ENCODE results near the gene SLC4A1AP.

Gene SLC4A1AP

DNA sequence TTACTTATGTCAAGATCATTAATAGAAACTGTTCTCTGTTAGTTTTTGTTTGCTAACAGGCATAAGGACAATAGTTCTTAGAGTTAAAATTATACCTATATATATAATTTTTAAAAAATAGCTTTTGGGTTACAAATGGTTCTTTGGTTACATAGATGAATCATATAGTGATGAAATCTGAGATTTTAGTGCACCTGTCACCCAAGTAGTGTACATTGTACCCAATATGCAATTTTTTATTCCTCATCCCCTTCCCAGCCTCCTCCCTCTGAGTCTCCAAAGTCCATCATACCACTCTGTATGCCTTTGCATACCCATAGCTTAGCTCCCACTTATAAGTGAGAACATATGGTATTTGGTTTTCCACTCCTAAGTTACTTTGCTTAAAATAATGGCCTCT lies 26.4 kb downstream of the SLC4A1AP start:
- peaks cover 43% of the 10 kb centered on the region for H3K36me3 ChIP-seq (ENCODE audit: insufficient read depth, low read length)
- no peak overlapping the region for H3K4me3 ChIP-seq (ENCODE audit: low read length)
- no peaks in the 10 kb centered on the region for H3K27me3 ChIP-seq (ENCODE audit: insufficient read depth, low read length)
- no peaks in the 10 kb centered on the region for H3K4me1 ChIP-seq (ENCODE audit: insufficient read depth, low read length)
- no peaks in the 10 kb centered on the region for H3K9me3 ChIP-seq (ENCODE audit: low read length)
- H2AFZ ChIP-seq (ENCODE audit: low read depth, low read length): no peak overlapping the region

DNA sequence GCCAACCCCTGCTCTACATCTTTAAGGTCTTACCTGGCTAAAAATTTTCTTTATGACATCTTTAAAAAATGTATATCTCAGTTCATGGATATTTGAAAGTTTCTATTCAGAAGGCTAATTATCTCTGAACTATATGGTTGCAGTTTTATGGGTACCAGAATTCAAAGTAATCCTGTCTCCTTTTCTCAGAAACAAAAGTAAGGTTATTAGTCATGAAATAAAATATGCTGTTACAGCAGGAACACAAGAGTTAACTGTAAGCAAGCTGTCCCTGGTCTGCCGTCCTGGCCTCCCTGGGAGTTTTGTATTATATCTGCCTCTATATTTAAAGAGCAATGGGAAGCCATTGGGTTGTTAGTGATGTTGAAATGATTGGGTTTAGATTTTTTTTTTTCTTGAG lies 34.0 kb downstream of the SLC4A1AP start:
- Histone ChIP-seq H3K4me3 (ENCODE audit: low read length) (no peak overlapping the region), H3K36me3 (ENCODE audit: insufficient read depth, low read length) (peaks cover 21% of the 10 kb centered on the region), H2AFZ (ENCODE audit: low read depth, low read length) (no peak overlapping the region), H3K9me3 (ENCODE audit: low read length) (no peaks in the 10 kb centered on the region), H3K4me1 (ENCODE audit: insufficient read depth, low read length) (peaks cover 7% of the 10 kb centered on the region), H3K27me3 (ENCODE audit: insufficient read depth, low read length) (no peaks in the 10 kb centered on the region)

DNA sequence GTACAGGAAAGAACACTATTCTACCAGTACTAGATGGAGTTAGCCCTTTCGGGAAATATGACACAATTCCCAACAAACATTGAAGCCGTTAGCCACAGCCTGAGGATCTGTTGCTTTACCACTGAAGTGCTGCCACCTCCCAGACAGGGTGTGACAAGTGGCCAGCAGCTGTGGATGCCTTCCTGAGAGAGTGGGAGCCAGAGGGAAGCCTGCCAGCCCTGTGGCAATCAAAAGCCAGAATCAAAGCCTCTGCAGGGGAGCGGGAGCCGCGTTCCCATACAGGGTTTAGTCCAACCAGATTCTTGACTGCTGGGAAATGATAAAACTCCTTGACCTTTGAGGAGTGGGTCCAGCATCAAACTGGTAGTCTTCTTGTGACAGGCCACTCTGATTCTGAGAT lies 38.0 kb downstream of the SLC4A1AP start:
- Histone ChIP-seq H3K27me3 (ENCODE audit: insufficient read depth, low read length) (no peaks in the 10 kb centered on the region), H3K36me3 (ENCODE audit: insufficient read depth, low read length) (peaks cover under 1% of the 10 kb centered on the region), H3K4me1 (ENCODE audit: insufficient read depth, low read length) (peaks cover 9% of the 10 kb centered on the region), H3K9me3 (ENCODE audit: low read length) (no peaks in the 10 kb centered on the region), H3K4me3 (ENCODE audit: low read length) (no peak overlapping the region), H2AFZ (ENCODE audit: low read depth, low read length) (no peak overlapping the region)

DNA sequence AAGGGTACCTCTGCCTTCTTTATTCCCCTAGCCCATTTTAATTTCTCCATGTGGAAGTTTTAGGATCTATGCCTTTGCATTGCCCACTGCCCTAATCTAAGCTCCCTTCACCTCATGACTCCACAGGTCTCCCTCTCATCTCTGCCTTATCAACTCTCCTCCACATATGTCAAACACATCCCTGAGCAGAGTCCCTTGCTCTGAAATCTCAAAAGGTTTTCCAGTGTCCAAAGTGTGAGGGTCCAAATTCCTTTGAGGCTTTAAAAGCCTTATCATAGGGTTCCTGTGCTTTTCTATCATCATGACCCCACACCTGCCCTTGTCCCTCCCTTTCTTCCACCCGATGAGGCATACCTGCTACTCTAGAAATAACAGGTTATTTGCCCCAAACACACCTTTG lies 38.6 kb downstream of the SLC4A1AP start:
- Histone ChIP-seq H2AFZ (ENCODE audit: low read depth, low read length) (no peak overlapping the region), H3K4me3 (ENCODE audit: low read length) (no peak overlapping the region), H3K4me1 (ENCODE audit: insufficient read depth, low read length) (peaks cover 9% of the 10 kb centered on the region), H3K36me3 (ENCODE audit: insufficient read depth, low read length) (no peaks in the 10 kb centered on the region), H3K27me3 (ENCODE audit: insufficient read depth, low read length) (no peaks in the 10 kb centered on the region), H3K9me3 (ENCODE audit: low read length) (no peaks in the 10 kb centered on the region)

DNA sequence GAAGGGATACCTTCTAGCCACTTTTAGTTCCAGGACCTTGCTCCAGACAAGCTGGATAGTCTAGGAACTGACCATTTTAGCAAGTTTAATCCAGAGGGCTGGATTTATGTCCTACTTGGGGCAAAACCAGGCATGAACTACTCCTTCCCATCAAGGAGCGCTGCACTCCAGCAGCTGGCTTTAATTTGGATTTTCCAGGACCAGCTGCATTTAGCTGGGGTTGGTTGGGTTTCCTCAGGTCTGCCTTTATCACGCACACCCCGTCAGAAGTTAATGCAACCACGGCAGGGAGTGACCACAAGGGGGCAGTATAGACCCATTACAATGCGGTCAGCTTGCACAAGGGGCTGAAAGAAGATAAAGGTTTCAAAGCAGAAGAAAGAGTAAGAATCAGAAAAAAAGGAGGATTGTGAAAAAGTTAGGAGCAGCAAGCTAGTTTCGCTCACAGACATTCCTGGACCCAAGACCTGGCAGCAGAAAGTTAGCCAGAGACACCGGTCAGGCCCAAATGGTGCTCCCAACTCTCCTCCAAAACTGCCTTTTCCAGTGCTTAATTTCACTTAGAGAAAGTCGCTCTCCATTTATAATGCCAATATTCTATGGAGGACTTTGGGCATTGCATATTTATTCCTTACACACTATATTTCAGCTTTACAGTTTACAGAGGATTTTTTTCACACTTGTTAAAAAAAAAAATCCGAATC lies 40.1 kb downstream of the SLC4A1AP start:
- Histone ChIP-seq H3K27me3 (ENCODE audit: insufficient read depth, low read length) (no peaks in the 10 kb centered on the region), H2AFZ (ENCODE audit: low read depth, low read length) (no peak overlapping the region), H3K4me3 (ENCODE audit: low read length) (no peak overlapping the region), H3K4me1 (ENCODE audit: insufficient read depth, low read length) (peaks cover 9% of the 10 kb centered on the region), H3K9me3 (ENCODE audit: low read length) (no peaks in the 10 kb centered on the region), H3K36me3 (ENCODE audit: insufficient read depth, low read length) (no peaks in the 10 kb centered on the region)

DNA sequence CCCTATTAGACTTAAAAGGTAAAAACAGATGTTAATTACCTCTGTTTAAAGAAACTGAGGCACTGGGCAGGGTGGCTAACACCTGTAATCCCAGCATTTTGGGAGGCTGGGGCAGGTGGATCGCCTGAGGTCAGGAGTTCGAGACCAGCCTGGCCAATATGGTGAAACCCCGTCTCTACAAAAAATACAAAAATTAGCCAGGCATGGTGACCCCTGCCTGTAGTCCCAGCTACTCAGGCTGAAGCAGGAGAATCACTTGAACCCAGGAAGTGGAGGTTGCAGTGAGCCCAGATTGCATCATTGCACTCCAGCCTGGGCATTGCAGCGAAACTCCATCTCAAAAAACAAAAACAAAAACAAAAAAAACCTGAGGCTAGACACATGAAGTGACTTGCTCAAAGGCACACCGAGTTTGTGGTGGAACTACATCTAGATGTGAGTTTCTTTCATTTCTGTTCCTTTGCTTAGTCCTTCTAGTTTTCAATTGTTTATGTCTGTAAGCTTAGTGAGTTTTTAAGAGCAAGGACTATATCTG lies 40.7 kb downstream of the SLC4A1AP start:
- Histone ChIP-seq H2AFZ (ENCODE audit: low read depth, low read length) (no peak overlapping the region), H3K4me3 (ENCODE audit: low read length) (no peak overlapping the region), H3K9me3 (ENCODE audit: low read length) (no peaks in the 10 kb centered on the region), H3K4me1 (ENCODE audit: insufficient read depth, low read length) (peaks cover 9% of the 10 kb centered on the region), H3K27me3 (ENCODE audit: insufficient read depth, low read length) (no peaks in the 10 kb centered on the region), H3K36me3 (ENCODE audit: insufficient read depth, low read length) (no peaks in the 10 kb centered on the region)

DNA sequence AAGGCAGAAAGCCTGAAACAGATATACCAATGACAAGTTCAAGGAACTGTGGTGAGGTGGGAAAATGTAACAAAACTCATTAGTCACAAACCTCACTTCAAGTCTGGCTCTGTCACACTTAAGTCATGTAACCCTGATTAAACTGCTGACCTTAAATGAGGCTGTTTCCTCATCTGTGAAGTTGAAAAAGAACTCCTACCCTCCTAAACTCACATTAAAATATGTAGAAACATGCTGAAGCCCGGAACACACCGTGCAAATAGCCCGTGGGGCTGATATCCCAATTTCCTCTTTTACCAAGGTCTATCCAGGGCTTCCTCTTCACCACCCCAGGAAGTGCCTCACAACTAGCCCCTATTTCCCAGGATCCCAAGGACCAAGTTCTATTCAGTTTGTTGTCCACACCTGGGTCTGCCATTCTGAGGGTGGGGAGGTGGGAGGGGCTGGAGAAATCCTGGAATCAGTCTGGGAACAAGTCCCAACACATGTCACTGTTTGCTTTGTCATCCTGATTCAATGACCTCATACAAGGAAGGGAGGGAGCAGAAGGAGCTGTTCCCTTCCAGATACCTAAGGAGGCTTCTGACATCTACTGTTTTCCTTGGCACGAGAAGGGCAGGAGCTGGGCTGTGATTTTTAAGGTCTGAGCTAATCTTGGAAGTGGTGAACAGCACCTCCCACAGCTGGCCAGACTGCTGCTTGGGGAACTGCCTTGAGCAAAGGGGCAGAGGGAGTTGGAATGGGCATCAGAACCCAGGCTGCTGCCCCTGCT lies 42.3 kb downstream of the SLC4A1AP start:
- Histone ChIP-seq H3K4me1 (ENCODE audit: insufficient read depth, low read length) (peaks cover 9% of the 10 kb centered on the region), H2AFZ (ENCODE audit: low read depth, low read length) (no peak overlapping the region), H3K9me3 (ENCODE audit: low read length) (no peaks in the 10 kb centered on the region), H3K27me3 (ENCODE audit: insufficient read depth, low read length) (no peaks in the 10 kb centered on the region), H3K36me3 (ENCODE audit: insufficient read depth, low read length) (no peaks in the 10 kb centered on the region), H3K4me3 (ENCODE audit: low read length) (no peak overlapping the region)

DNA sequence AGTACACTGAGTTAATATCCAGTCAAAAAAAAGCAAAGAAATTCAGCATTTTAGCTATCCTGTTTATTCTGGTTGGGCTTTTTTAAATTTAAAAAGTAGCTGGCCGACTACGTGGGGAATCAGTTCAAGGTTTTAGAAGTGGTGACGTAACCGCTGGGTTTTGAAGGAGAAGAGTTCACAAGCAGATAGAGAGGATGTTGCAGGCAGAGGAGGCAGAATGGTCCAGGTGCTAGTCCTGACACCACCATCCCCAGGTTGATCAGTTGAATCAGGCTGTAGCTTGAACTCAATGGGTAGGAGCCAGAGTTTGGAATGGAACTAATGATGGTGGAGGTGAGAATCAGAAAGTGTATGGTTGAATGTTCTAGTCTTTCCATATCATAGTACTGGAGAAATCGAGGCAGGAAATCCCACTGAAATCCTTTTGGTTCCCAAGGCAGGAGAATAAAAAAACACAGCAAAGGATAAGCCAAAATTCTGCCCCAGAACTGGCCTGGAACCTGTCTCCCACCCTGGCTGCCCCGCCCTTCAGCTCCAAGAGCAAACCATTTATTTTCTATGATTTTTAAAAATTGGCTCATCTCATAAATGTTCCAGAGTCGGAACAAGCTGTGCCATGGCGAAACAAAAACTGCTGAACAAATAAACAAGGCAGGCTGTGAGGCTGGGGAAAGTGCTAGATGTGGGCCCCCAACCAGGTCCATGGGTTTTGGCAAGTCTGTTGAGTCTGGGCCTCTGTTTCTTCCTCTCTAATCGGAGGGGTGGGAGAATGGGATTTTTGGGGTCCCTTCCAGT lies 44.0 kb downstream of the SLC4A1AP start:
- peaks cover 2% of the 10 kb centered on the region for H3K4me1 ChIP-seq (ENCODE audit: insufficient read depth, low read length)
- no peak overlapping the region for H2AFZ ChIP-seq (ENCODE audit: low read depth, low read length)
- H3K36me3 ChIP-seq (ENCODE audit: insufficient read depth, low read length): no peaks in the 10 kb centered on the region
- no peak overlapping the region for H3K4me3 ChIP-seq (ENCODE audit: low read length)
- H3K27me3 ChIP-seq (ENCODE audit: insufficient read depth, low read length): no peaks in the 10 kb centered on the region
- no peaks in the 10 kb centered on the region for H3K9me3 ChIP-seq (ENCODE audit: low read length)

DNA sequence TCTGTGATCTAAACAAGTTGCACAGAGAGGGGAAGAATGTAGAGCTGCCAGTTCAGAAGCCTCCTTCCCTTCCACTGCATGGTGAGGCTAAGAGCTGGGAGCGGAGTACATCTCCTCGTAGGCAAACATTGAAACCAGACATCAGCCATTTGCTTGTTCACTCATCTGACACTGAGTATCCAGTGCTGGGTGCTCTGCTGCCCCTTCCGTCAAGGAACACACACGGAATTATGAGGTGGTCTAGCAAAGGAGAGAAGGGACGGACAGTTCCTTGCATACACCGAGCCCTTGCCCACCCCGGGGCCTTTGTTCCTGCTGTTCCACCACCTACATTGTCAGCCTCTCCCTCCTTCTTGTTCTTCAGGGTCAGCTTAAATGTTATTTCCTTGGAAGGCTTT lies 44.6 kb downstream of the SLC4A1AP start:
- Histone ChIP-seq H3K4me3 (ENCODE audit: low read length) (no peak overlapping the region), H3K27me3 (ENCODE audit: insufficient read depth, low read length) (peaks cover 3% of the 10 kb centered on the region), H2AFZ (ENCODE audit: low read depth, low read length) (no peak overlapping the region), H3K36me3 (ENCODE audit: insufficient read depth, low read length) (no peaks in the 10 kb centered on the region), H3K9me3 (ENCODE audit: low read length) (no peaks in the 10 kb centered on the region), H3K4me1 (ENCODE audit: insufficient read depth, low read length) (peaks cover 2% of the 10 kb centered on the region)

DNA sequence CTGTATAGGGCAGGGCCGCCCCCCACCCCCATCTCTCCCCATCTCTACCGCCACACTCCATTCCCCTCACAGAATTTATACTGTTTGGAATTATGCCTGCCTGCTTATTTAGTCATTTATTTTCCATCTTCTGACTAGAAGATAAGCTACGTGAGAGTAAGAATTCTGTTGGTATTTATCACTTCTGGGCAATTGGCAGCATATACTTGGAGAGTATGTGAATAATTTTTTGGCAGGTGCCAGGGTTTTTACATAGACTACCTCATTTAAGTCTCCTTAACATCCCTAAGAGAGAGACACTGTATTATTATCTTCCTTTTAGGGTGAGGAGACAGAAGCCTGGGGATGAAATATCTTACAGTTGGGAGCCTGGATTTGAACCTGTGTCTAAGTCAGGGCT lies 45.0 kb downstream of the SLC4A1AP start:
- no peak overlapping the region for H2AFZ ChIP-seq (ENCODE audit: low read depth, low read length)
- H3K27me3 ChIP-seq (ENCODE audit: insufficient read depth, low read length): peaks cover 3% of the 10 kb centered on the region
- no peak overlapping the region for H3K4me3 ChIP-seq (ENCODE audit: low read length)
- no peaks in the 10 kb centered on the region for H3K9me3 ChIP-seq (ENCODE audit: low read length)
- no peaks in the 10 kb centered on the region for H3K36me3 ChIP-seq (ENCODE audit: insufficient read depth, low read length)
- peaks cover 2% of the 10 kb centered on the region for H3K4me1 ChIP-seq (ENCODE audit: insufficient read depth, low read length)

DNA sequence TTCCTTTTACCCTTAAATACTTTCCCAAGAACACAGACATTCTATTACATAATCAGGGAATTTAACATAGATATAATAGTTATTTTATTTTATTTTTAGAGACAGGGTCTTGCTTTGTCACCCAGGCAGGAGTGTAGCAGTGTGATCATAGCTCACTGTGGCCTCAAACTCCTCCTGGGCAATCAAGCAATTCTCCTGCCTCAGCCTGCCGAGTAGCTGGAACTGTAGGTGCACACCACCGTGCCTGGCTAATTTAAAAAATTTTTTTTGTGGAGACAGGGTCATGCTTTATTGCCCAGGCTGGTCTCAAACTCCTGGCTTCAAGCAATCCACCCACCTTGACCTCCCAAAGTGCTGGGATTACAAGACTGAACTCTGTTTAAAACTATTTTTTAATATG lies 45.6 kb downstream of the SLC4A1AP start:
- no peaks in the 10 kb centered on the region for H3K36me3 ChIP-seq (ENCODE audit: insufficient read depth, low read length)
- no peak overlapping the region for H2AFZ ChIP-seq (ENCODE audit: low read depth, low read length)
- no peak overlapping the region for H3K4me3 ChIP-seq (ENCODE audit: low read length)
- H3K27me3 ChIP-seq (ENCODE audit: insufficient read depth, low read length): peaks cover 5% of the 10 kb centered on the region
- no peaks in the 10 kb centered on the region for H3K4me1 ChIP-seq (ENCODE audit: insufficient read depth, low read length)
- no peaks in the 10 kb centered on the region for H3K9me3 ChIP-seq (ENCODE audit: low read length)

DNA sequence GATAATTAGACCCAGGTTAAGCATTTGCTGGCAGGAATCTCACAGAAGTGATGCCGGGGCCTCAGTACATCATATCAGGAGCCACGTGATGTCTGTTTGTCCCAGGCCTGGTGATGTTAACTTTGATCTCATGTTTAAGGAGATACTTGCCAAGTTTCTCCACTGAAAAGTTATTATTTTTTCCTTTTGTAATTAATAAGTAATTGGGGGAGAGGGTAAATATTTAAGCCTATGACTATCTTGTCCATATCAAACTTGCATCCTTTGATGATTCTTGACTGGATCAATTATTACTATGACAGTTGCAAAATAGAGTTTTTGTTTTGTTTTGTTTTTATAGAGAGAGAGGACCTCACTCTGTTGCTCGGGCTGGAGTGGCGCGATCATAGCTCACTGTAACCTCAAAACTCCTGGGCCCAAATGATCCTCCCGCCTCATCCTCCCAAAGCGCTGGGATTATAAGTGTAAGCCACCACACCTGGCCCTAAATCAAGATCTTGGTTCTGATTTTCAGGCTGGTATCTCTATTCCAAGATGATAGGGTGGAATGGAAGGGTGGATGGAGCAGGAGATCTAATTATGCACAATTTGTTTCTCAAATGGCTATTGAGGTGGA lies 46.4 kb downstream of the SLC4A1AP start:
- no peaks in the 10 kb centered on the region for H3K36me3 ChIP-seq (ENCODE audit: insufficient read depth, low read length)
- no peaks in the 10 kb centered on the region for H3K9me3 ChIP-seq (ENCODE audit: low read length)
- H3K4me1 ChIP-seq (ENCODE audit: insufficient read depth, low read length): peaks cover 2% of the 10 kb centered on the region
- no peak overlapping the region for H2AFZ ChIP-seq (ENCODE audit: low read depth, low read length)
- no peak overlapping the region for H3K4me3 ChIP-seq (ENCODE audit: low read length)
- peaks cover 8% of the 10 kb centered on the region for H3K27me3 ChIP-seq (ENCODE audit: insufficient read depth, low read length)
